GM23338 (cell line): ENCODE measurements around the gene CDH23.

Source experiments
- CREB1 ChIP-seq: fragments of 250-450 bp; sonication (Bioruptor Pico); IDR thresholded peaks from 2 replicates; pipeline ENCODE4 v1.5.0; 2020; ENCODE audit warnings: low read depth, mild to moderate bottlenecking, moderate library complexity
- EZH2 ChIP-seq: fragments of 200-600 bp; sonication (generic); IDR thresholded peaks from one replicate; pipeline ENCODE4 v1.8.0; 2017; ENCODE audit warnings: antibody characterized with exemption, mild to moderate bottlenecking, low read depth; ENCODE audit not compliant: unreplicated experiment
- EZH2phosphoT487 ChIP-seq: fragments of 200-600 bp; sonication (generic); IDR thresholded peaks from one replicate; pipeline ENCODE4 v1.8.1; 2018; ENCODE audit warnings: antibody characterized with exemption; ENCODE audit not compliant: unreplicated experiment
- JUNB ChIP-seq: IDR thresholded peaks from one replicate; pipeline ENCODE4 v1.6.1; 2016; ENCODE audit warnings: antibody characterized with exemption; ENCODE audit not compliant: unreplicated experiment
- NANOG ChIP-seq: IDR thresholded peaks from 2 replicates; pipeline ENCODE4 v1.6.1; 2016; ENCODE audit warnings: antibody characterized with exemption, borderline replicate concordance
- POLR2AphosphoS5 ChIP-seq: IDR thresholded peaks from 2 replicates; pipeline ENCODE4 v1.6.1; 2016; ENCODE audit warnings: antibody characterized with exemption, low read depth
- STAT1 ChIP-seq: IDR thresholded peaks from one replicate; pipeline ENCODE4 v1.6.1; 2016; ENCODE audit warnings: antibody characterized with exemption; ENCODE audit not compliant: unreplicated experiment
- ZNF114 ChIP-seq: fragments of 250-450 bp; sonication (Bioruptor Pico); IDR thresholded peaks from 2 replicates; pipeline ENCODE4 v1.5.0; 2020; ENCODE audit warnings: mild to moderate bottlenecking, moderate library complexity
- ZNF331 ChIP-seq: fragments of 250-450 bp; sonication (Bioruptor Pico); IDR thresholded peaks from 2 replicates; pipeline ENCODE4 v1.5.0; 2020; ENCODE audit warnings: low read depth, mild to moderate bottlenecking, moderate library complexity
- TF ChIP-seq, protein P1 (sequence below): IDR thresholded peaks from one replicate; pipeline ENCODE4 v1.6.1; 2018; ENCODE audit warnings: antibody characterized with exemption; ENCODE audit not compliant: unreplicated experiment
- TF ChIP-seq, protein P2 (sequence below), 2 experiments: fragments of 200-600 bp in 1 of 2; sonication (generic) in 1 of 2; conservative IDR thresholded peaks; 2 replicates each; pipeline versions ENCODE4 v1.5.1 to v1.6.1; 2016 to 2017; ENCODE audit warnings: antibody characterized with exemption in 2 of 2, low read depth in 2 of 2, mild to moderate bottlenecking in 2 of 2, moderate library complexity in 1 of 2

DNA sequence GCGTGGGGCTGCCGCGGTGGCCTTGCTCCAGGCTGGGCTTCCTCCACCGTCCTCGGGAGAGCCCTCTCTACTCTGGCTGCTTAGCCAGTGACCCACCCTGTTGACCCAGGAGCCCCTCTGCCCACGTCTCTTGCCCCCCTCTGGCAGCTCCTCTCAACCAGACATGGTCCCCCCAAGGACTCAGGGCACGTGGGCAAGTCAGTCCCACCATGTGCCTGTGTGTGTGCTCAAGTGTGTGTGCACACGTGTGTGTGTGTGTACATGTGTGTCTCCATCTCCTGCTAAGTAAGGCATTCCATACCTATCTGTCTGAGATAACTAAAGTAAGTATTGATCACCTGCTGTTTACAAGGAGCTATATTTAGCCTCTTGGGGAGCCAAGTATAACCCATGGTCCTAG, 221.9 kb downstream of the CDH23 start:
- TF ChIP-seq, protein P1, sequence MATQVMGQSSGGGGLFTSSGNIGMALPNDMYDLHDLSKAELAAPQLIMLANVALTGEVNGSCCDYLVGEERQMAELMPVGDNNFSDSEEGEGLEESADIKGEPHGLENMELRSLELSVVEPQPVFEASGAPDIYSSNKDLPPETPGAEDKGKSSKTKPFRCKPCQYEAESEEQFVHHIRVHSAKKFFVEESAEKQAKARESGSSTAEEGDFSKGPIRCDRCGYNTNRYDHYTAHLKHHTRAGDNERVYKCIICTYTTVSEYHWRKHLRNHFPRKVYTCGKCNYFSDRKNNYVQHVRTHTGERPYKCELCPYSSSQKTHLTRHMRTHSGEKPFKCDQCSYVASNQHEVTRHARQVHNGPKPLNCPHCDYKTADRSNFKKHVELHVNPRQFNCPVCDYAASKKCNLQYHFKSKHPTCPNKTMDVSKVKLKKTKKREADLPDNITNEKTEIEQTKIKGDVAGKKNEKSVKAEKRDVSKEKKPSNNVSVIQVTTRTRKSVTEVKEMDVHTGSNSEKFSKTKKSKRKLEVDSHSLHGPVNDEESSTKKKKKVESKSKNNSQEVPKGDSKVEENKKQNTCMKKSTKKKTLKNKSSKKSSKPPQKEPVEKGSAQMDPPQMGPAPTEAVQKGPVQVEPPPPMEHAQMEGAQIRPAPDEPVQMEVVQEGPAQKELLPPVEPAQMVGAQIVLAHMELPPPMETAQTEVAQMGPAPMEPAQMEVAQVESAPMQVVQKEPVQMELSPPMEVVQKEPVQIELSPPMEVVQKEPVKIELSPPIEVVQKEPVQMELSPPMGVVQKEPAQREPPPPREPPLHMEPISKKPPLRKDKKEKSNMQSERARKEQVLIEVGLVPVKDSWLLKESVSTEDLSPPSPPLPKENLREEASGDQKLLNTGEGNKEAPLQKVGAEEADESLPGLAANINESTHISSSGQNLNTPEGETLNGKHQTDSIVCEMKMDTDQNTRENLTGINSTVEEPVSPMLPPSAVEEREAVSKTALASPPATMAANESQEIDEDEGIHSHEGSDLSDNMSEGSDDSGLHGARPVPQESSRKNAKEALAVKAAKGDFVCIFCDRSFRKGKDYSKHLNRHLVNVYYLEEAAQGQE: no peak
- TF ChIP-seq, protein P2, sequence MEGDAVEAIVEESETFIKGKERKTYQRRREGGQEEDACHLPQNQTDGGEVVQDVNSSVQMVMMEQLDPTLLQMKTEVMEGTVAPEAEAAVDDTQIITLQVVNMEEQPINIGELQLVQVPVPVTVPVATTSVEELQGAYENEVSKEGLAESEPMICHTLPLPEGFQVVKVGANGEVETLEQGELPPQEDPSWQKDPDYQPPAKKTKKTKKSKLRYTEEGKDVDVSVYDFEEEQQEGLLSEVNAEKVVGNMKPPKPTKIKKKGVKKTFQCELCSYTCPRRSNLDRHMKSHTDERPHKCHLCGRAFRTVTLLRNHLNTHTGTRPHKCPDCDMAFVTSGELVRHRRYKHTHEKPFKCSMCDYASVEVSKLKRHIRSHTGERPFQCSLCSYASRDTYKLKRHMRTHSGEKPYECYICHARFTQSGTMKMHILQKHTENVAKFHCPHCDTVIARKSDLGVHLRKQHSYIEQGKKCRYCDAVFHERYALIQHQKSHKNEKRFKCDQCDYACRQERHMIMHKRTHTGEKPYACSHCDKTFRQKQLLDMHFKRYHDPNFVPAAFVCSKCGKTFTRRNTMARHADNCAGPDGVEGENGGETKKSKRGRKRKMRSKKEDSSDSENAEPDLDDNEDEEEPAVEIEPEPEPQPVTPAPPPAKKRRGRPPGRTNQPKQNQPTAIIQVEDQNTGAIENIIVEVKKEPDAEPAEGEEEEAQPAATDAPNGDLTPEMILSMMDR (conservative IDR thresholded peaks at IDR 0.05; ENCODE audit: low read depth in 2 of 2): no peak
- TF ChIP-seq POLR2AphosphoS5 (no peak), EZH2phosphoT487 (no peak), EZH2 (no peak), JUNB (no peak), CREB1 (CRISPR knock-in tag) (no peak), ZNF331 (CRISPR knock-in tag) (no peak), NANOG (no peak), ZNF114 (CRISPR knock-in tag) (no peak), STAT1 (no peak)
